Measurements from ENCODE around the gene PRKCE.

The PRKCE gene

GRCh38 chr2:46126571-46126970, 475.1 kb downstream of the PRKCE start:
- no peak for FAIRE-seq
- no peak for DNase-seq (ENCODE audit: insufficient read length, low spot score)
- TF ChIP-seq CTCF (IDR thresholded peaks at IDR 0.05; ENCODE audit: insufficient read depth, missing control alignments): no peak

GRCh38 chr2:46127176-46127575, 475.7 kb downstream of the PRKCE start:
- no peak for TF ChIP-seq CTCF (IDR thresholded peaks at IDR 0.05; ENCODE audit: insufficient read depth, missing control alignments)

GRCh38 chr2:46130511-46130910, 479.0 kb downstream of the PRKCE start:
- FAIRE-seq (no peak), DNase-seq (ENCODE audit: insufficient read length, low spot score) (no peak)
- TF ChIP-seq CTCF (IDR thresholded peaks at IDR 0.05; ENCODE audit: insufficient read depth, missing control alignments): no peak

More at GRCh38 chr2:46127176-46127575, 475.7 kb downstream of the PRKCE start:
- DNase-seq (ENCODE audit: insufficient read length, low spot score): no peak
- FAIRE-seq: no peak

GRCh38 chr2:46132996-46133395, 481.5 kb downstream of the PRKCE start:
- no peak for TF ChIP-seq CTCF (IDR thresholded peaks at IDR 0.05; ENCODE audit: insufficient read depth, missing control alignments)
- FAIRE-seq: no peak

GRCh38 chr2:46134531-46135227, 483.2 kb downstream of the PRKCE start:
- no peak for TF ChIP-seq CTCF (IDR thresholded peaks at IDR 0.05; ENCODE audit: insufficient read depth, missing control alignments)
- DNase-seq (ENCODE audit: insufficient read length, low spot score): no peak
- no peak for FAIRE-seq

More at GRCh38 chr2:46132996-46133395, 481.5 kb downstream of the PRKCE start:
- DNase-seq (ENCODE audit: insufficient read length, low spot score): no peak

- no peak for TF ChIP-seq CTCF (IDR thresholded peaks at IDR 0.05; ENCODE audit: insufficient read depth, missing control alignments)
- FAIRE-seq (no peak), DNase-seq (ENCODE audit: insufficient read length, low spot score) (no peak)
These were observed 483.9 kb downstream of the PRKCE start for GRCh38 chr2:46135228-46135855.

- no peak for TF ChIP-seq CTCF (IDR thresholded peaks at IDR 0.05; ENCODE audit: insufficient read depth, missing control alignments)
- DNase-seq (ENCODE audit: insufficient read length, low spot score) (no peak), FAIRE-seq (no peak)
These were observed 484.5 kb downstream of the PRKCE start for GRCh38 chr2:46135958-46136357.

Data from D721Med (cell line).